ENCODE results near the gene PRKG1. TPM values are rescaled to one million over a fixed set of nuclear protein-coding genes. Genes with fewer than 3 reads are reported as not detected.

The PRKG1 gene
- total RNA-seq, 6 experiments from 2014 or later = 1.1 to 2.0 (median 1.3) TPM

- no peak overlapping the region for H3K4me3 ChIP-seq
- H3K36me3 ChIP-seq = no peaks in the 10 kb centered on the region
- H3K27me3 ChIP-seq = no peaks in the 10 kb centered on the region
- DNase-seq (no peak), ATAC-seq (no peak)
- intact Hi-C loops (cut with DNase I) = no loop called here
- TF ChIP-seq POLR2A (IDR thresholded peaks at IDR 0.05) = no peak
- TF ChIP-seq, protein P1, sequence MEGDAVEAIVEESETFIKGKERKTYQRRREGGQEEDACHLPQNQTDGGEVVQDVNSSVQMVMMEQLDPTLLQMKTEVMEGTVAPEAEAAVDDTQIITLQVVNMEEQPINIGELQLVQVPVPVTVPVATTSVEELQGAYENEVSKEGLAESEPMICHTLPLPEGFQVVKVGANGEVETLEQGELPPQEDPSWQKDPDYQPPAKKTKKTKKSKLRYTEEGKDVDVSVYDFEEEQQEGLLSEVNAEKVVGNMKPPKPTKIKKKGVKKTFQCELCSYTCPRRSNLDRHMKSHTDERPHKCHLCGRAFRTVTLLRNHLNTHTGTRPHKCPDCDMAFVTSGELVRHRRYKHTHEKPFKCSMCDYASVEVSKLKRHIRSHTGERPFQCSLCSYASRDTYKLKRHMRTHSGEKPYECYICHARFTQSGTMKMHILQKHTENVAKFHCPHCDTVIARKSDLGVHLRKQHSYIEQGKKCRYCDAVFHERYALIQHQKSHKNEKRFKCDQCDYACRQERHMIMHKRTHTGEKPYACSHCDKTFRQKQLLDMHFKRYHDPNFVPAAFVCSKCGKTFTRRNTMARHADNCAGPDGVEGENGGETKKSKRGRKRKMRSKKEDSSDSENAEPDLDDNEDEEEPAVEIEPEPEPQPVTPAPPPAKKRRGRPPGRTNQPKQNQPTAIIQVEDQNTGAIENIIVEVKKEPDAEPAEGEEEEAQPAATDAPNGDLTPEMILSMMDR (IDR thresholded peaks at IDR 0.05) = no peak
- no peak overlapping the region for H3K27ac ChIP-seq
- WGBS (ENCODE audit: insufficient coverage, low coverage, low lambda C conversion rate, missing lambda C conversion rate) = 43% methylated on average over 11 of the region's 11 CpGs
- H3K9me3 ChIP-seq = no peaks in the 10 kb centered on the region
- no peaks in the 10 kb centered on the region for H3K4me1 ChIP-seq
Observed at GRCh38 chr10:51214207-51215196, 140.2 kb downstream of the PRKG1 start.

DNA sequence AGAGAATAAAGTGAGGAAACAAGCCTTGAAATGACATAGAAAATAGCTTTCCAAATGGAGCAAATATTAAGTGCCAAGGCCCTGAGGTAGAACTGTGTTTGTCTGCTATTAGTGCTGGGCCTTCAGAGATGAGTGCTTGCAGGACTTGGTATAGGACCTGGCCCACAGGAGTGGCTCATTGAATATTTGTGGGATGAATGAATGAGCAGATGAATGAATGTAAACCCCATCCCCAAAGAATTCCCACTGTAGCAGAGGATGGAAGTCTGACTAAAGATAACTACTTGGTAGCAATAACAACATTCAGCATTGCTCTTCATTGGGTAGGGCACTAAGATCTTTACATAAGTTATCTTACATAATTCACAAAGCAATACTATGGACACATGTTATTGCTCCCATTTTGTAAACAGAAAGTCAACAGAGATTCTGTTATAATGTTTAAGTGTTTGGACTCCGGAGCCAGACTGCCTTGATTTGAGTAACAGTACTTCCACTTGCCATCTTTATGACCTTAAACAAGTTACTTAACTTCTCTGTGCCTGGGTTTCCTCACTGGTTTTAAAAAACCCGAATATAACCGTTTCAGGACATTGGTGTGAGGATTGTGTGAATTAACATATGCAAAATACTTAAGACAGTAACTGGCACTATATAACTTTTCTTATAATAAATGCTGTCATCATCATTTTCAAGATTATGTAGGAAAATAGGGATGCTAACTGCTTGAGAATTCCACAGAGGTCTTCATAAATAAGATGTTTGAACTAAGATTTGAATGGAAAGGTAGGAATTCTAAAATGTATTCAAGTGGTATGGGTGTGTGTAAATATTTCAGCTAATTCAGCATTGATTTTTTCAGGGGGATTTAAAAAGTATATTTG lies 141.9 kb downstream of the PRKG1 start:
- H3K27ac ChIP-seq = no peak overlapping the region
- no peak for TF ChIP-seq POLR2A (IDR thresholded peaks at IDR 0.05)
- TF ChIP-seq, protein P1 (IDR thresholded peaks at IDR 0.05) = no peak
- no peaks in the 10 kb centered on the region for H3K36me3 ChIP-seq
- no peaks in the 10 kb centered on the region for H3K27me3 ChIP-seq
- DNase-seq = no peak
- H3K9me3 ChIP-seq = no peaks in the 10 kb centered on the region
- H3K4me1 ChIP-seq = no peaks in the 10 kb centered on the region
- H3K4me3 ChIP-seq = no peak overlapping the region
- 24% methylated on average over 3 of the region's 3 CpGs for WGBS (ENCODE audit: insufficient coverage, low coverage, low lambda C conversion rate, missing lambda C conversion rate)
- ATAC-seq = no peak
- intact Hi-C loops (cut with DNase I) = no loop called here

DNA sequence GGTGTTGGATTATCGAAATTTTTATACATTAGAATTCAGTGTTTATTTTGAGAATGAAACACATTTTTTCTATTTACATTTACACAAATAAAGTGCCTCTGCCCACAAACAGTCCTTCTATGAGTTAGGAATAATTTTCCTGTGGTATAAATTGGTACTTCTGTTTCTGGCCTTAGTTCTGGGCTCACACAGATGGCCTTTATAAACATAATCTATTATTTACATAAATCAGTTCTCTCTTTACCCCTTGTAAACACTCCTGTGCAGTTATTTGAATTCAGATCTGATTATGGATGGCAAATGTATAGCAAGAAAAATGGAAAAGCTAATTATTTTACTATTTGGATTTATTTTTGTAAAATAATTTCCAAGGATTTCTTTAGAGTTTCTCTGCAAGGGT lies 143.2 kb downstream of the PRKG1 start:
- no peak for ATAC-seq
- Histone ChIP-seq H3K36me3 (no peaks in the 10 kb centered on the region), H3K9me3 (no peaks in the 10 kb centered on the region), H3K4me3 (no peak overlapping the region), H3K4me1 (no peaks in the 10 kb centered on the region), H3K27me3 (no peaks in the 10 kb centered on the region), H3K27ac (no peak overlapping the region)
- WGBS (ENCODE audit: insufficient coverage, low coverage, low lambda C conversion rate, missing lambda C conversion rate) = 52% methylated on average over 1 of the region's 1 CpG
- DNase-seq = no peak
- no peak for TF ChIP-seq POLR2A (IDR thresholded peaks at IDR 0.05)
- TF ChIP-seq, protein P1 (IDR thresholded peaks at IDR 0.05) = no peak
- intact Hi-C loops (cut with DNase I) = no loop called here

DNA sequence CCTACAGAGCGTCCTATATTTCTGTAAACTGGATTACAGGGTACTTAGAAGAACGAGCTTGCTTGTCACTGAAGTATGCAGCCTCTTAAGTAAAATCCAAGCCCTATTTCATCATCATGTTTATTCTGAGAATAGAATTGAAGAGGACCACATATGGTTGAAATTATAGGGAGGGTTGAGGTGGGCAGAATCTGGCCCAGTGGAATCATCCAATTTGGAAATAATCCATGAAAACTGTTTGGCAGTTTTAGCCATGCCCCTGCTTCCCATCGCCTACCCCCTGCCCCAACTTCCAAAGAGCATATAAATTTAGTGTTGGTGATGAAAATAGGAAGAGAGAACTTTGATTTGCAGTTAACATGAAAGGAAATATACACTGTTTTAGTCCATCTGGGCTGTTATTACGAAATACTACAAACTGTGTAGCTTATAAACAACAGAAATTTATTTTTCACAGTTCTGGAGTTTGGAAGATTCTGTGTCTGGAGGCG lies 150.4 kb downstream of the PRKG1 start:
- no peak for ATAC-seq
- no peaks in the 10 kb centered on the region for H3K4me1 ChIP-seq
- no peak overlapping the region for H3K4me3 ChIP-seq
- intact Hi-C loops (cut with DNase I) = no loop called here
- no peak overlapping the region for H3K27ac ChIP-seq
- DNase-seq = no peak
- no peaks in the 10 kb centered on the region for H3K36me3 ChIP-seq
- no peaks in the 10 kb centered on the region for H3K9me3 ChIP-seq
- H3K27me3 ChIP-seq = no peaks in the 10 kb centered on the region
- TF ChIP-seq, protein P1 (IDR thresholded peaks at IDR 0.05) = no peak
- TF ChIP-seq POLR2A (IDR thresholded peaks at IDR 0.05) = no peak
- 42% methylated on average over 5 of the region's 5 CpGs for WGBS (ENCODE audit: insufficient coverage, low coverage, low lambda C conversion rate, missing lambda C conversion rate)
